BE2C (cell line): ENCODE results near the gene PPIP5K2.

ENCODE experiments used
- DNase-seq: peaks from one replicate; pipeline ENCODE4 v3.0.0-alpha.2; 2020
- H3K27me3 ChIP-seq: fragments of 250-450 bp; sonication (Bioruptor Pico); 2 replicates; pipeline ENCODE4 v1.5.1; 2020; ENCODE audit warnings: mild to moderate bottlenecking
- H3K36me3 ChIP-seq: fragments of 250-450 bp; sonication (Bioruptor Pico); 2 replicates; pipeline ENCODE4 v1.5.1; 2020; ENCODE audit warnings: mild to moderate bottlenecking
- H3K4me1 ChIP-seq: fragments of 250-450 bp; sonication (Bioruptor Pico); 2 replicates; pipeline ENCODE4 v1.5.1; 2020
- H3K4me3 ChIP-seq: 2 replicates; pipeline ENCODE4 v1.5.1; 2011; ENCODE audit warnings: low read depth, low read length
- H3K9me3 ChIP-seq: fragments of 250-450 bp; sonication (Bioruptor Pico); 2 replicates; pipeline ENCODE4 v1.5.1; 2020
- TF ChIP-seq, protein P1 (sequence below): IDR thresholded peaks from 2 replicates; pipeline ENCODE4 v1.5.1; 2012; ENCODE audit warnings: mild to moderate bottlenecking, low read depth, low read length

Gene PPIP5K2

GRCh38 chr5:103245761-103246160, 125.7 kb downstream of the PPIP5K2 start:
- no peaks in the 10 kb centered on the region for H3K36me3 ChIP-seq
- DNase-seq = no peak
- H3K4me1 ChIP-seq = no peaks in the 10 kb centered on the region
- no peak overlapping the region for H3K4me3 ChIP-seq
- H3K9me3 ChIP-seq = no peaks in the 10 kb centered on the region
- no peaks in the 10 kb centered on the region for H3K27me3 ChIP-seq
- TF ChIP-seq, protein P1, sequence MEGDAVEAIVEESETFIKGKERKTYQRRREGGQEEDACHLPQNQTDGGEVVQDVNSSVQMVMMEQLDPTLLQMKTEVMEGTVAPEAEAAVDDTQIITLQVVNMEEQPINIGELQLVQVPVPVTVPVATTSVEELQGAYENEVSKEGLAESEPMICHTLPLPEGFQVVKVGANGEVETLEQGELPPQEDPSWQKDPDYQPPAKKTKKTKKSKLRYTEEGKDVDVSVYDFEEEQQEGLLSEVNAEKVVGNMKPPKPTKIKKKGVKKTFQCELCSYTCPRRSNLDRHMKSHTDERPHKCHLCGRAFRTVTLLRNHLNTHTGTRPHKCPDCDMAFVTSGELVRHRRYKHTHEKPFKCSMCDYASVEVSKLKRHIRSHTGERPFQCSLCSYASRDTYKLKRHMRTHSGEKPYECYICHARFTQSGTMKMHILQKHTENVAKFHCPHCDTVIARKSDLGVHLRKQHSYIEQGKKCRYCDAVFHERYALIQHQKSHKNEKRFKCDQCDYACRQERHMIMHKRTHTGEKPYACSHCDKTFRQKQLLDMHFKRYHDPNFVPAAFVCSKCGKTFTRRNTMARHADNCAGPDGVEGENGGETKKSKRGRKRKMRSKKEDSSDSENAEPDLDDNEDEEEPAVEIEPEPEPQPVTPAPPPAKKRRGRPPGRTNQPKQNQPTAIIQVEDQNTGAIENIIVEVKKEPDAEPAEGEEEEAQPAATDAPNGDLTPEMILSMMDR = no peak

- TF ChIP-seq, protein P1 = no peak
- no peaks in the 10 kb centered on the region for H3K27me3 ChIP-seq
- no peaks in the 10 kb centered on the region for H3K36me3 ChIP-seq
- H3K4me3 ChIP-seq = no peak overlapping the region
- no peak for DNase-seq
- H3K9me3 ChIP-seq = no peaks in the 10 kb centered on the region
- no peaks in the 10 kb centered on the region for H3K4me1 ChIP-seq
These were observed 127.0 kb downstream of the PPIP5K2 start for GRCh38 chr5:103247118-103247517.

DNA sequence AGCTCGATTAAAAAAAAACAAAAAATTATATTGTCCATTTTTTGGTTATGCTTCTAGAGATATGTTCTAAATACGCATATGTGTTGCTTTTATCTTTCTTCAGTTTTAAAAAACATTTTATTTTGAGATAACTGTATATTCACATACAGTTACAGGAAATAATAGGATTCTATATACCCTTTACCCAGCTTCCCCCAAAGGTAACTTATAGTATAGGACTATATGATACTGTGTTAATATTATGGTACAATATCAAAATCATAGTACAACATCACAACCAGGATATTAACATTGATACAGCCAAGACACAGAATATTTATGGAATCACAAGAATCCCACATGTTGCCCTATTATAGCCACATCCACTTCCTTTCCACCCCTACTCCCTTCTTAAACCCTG, 129.0 kb downstream of the PPIP5K2 start:
- DNase-seq = no peak
- Histone ChIP-seq H3K4me3 (no peak overlapping the region), H3K9me3 (no peaks in the 10 kb centered on the region), H3K36me3 (no peaks in the 10 kb centered on the region), H3K27me3 (no peaks in the 10 kb centered on the region), H3K4me1 (no peaks in the 10 kb centered on the region)
- TF ChIP-seq, protein P1 = no peak

DNA sequence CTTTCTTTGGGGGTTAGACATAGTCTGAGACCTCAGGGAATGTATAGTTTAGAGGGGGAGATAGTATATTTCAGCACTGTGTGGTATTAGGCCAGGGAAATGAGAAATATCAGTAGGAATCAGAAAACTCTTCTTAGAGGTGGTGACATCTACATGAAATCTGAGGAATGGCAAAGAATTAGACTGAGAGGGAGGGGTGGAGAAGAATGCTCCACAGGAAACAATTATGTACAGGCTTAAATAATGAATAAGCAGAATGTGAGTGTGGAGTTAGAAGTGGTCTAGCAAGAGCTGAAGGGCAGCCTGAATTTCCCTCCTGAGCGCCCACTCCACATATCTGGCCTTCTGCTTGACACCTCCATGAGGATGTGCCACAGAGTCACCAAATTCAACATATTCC, 134.8 kb downstream of the PPIP5K2 start:
- Histone ChIP-seq H3K9me3 (no peaks in the 10 kb centered on the region), H3K36me3 (no peaks in the 10 kb centered on the region), H3K4me3 (no peak overlapping the region), H3K4me1 (no peaks in the 10 kb centered on the region), H3K27me3 (no peaks in the 10 kb centered on the region)
- TF ChIP-seq, protein P1 = no peak
- no peak for DNase-seq

DNA sequence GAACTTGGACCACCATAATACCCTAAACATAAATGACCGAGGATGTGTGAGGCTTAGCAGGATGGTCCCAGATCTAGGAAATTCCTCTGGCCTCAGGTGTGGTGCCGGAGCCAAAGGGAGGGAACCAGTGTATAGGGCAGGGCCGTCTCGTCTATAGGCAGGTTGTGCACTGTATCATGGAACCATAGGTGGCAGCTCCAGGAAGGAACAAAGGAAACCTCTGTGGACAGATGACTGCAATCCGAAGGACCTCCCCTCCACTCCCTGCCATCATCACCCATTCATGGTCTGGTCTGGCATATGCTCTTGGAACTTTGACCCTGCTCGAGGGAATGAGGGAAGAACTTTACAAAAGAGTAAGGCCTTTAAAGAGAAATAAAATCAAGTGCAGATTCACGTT, 135.6 kb downstream of the PPIP5K2 start:
- TF ChIP-seq, protein P1 = no peak
- no peaks in the 10 kb centered on the region for H3K9me3 ChIP-seq
- no peak for DNase-seq

GRCh38 chr5:103256178-103256577, 136.1 kb downstream of the PPIP5K2 start:
- TF ChIP-seq, protein P1 = peak; percentile 42
- Histone ChIP-seq H3K36me3 (no peaks in the 10 kb centered on the region), H3K4me1 (no peaks in the 10 kb centered on the region), H3K4me3 (no peak overlapping the region), H3K9me3 (no peaks in the 10 kb centered on the region), H3K27me3 (no peaks in the 10 kb centered on the region)
- no peak for DNase-seq

More for the DNA sequence above, 135.6 kb downstream of the PPIP5K2 start:
- H3K27me3 ChIP-seq = no peaks in the 10 kb centered on the region
- H3K4me3 ChIP-seq = no peak overlapping the region
- no peaks in the 10 kb centered on the region for H3K4me1 ChIP-seq
- no peaks in the 10 kb centered on the region for H3K36me3 ChIP-seq
